ENCODE measurements around the gene CDC42BPA. TPM values are rescaled to one million over a fixed set of nuclear protein-coding genes. Genes with fewer than 3 reads are reported as not detected.

The CDC42BPA gene
- total RNA-seq, 1 experiment from 2014 or later, result 48.6 TPM

DNA sequence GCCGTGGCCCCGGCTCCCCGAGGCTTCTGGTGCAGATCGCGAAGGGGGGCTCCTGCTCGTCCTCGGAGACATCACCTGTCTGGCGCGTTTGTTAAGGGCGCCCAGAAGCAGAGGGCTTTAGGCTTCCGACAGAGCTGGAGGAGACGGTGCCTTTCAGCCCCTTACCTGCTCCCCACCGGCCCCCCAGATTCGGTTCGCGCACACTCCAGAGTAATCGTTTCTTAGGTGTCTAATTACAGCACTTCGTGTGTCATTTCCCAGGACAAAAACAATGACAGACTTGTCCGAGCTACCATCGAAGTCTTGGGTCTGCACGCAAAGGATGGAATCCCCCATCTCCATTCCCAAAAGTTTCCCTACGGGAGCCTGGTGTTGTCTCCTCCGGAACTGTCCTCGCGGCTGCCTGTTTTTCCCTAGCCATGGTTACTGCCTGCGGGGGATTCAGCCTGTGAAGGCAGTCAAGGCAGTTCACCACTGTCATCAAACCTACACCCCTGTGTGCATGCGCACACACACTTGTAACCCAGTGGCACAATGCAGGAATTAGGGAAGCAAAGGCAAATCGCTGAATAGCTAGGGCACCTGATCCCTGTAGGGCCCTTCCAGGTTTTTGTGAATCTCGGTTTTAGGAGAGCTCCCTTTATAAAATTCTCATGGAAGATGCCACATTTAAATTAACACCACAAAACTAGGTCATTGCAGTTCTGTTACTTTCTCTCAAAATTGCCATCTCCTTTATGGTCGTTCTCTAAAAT is 738 bp upstream of the CDC42BPA start:
- Mint-ChIP-seq H3K9me3 (ENCODE audit: low read depth, unreplicated experiment) (no peaks in the 10 kb centered on the region), H3K27ac (ENCODE audit: unreplicated experiment) (peak overlapping the region; percentile 97), H3K4me3 (ENCODE audit: low read depth, unreplicated experiment) (peak overlapping the region; percentile 91), H3K36me3 (ENCODE audit: insufficient read depth, unreplicated experiment) (peaks cover 54% of the 10 kb centered on the region), H3K4me1 (ENCODE audit: low read depth, unreplicated experiment) (peaks cover 59% of the 10 kb centered on the region), H3K27me3 (ENCODE audit: unreplicated experiment) (no peaks in the 10 kb centered on the region)
- TSS peak; percentile 67 for BruUV-seq (replicated peaks)
- CTCF ChIA-PET, result interaction anchor here (0.7 to 1.0 kb wide), 2 partner anchors 38 to 224 kb away, joined by 3 read pairs; no protein-coding TSS in a partner anchor
- intact Hi-C loops (cut with micrococcal nuclease; ENCODE audit: unreplicated experiment), result loop anchor here (10.0 kb wide), 1 partner anchor 184 kb away; no protein-coding TSS in a partner anchor
- TF ChIP-seq, protein P1, sequence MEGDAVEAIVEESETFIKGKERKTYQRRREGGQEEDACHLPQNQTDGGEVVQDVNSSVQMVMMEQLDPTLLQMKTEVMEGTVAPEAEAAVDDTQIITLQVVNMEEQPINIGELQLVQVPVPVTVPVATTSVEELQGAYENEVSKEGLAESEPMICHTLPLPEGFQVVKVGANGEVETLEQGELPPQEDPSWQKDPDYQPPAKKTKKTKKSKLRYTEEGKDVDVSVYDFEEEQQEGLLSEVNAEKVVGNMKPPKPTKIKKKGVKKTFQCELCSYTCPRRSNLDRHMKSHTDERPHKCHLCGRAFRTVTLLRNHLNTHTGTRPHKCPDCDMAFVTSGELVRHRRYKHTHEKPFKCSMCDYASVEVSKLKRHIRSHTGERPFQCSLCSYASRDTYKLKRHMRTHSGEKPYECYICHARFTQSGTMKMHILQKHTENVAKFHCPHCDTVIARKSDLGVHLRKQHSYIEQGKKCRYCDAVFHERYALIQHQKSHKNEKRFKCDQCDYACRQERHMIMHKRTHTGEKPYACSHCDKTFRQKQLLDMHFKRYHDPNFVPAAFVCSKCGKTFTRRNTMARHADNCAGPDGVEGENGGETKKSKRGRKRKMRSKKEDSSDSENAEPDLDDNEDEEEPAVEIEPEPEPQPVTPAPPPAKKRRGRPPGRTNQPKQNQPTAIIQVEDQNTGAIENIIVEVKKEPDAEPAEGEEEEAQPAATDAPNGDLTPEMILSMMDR (IDR thresholded peaks at IDR 0.05; ENCODE audit: unreplicated experiment), result no peak
- DNase-seq, result peak; percentile 61

DNA sequence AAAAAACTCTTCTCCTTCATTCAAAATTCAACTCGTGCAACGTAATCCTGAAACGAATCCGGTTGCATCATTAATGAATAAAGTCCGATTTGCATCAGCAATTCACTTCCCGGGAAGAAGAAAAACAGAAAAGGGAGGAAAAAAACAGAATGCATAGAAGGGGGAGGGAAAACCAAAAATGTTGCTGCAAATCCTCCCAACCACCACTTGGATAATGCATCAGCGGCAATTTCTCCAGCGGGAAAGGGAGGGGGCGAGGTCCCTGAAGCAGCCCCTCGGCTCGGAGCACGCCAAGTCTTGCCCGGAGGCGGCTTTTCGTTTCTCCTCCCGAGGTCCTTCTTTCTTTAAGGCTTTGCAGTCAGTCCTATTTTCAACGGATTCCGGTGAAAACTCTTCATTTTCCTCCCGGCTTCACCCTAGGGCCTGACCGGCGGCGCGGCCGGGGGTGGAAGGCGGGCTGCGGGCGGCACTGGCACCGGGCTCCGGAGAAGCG is 723 bp downstream of the CDC42BPA start:
- Mint-ChIP-seq H3K4me3 (ENCODE audit: low read depth, unreplicated experiment) (peak overlapping the region; percentile 91), H3K27me3 (ENCODE audit: unreplicated experiment) (no peaks in the 10 kb centered on the region), H3K4me1 (ENCODE audit: low read depth, unreplicated experiment) (peaks cover 53% of the 10 kb centered on the region), H3K9me3 (ENCODE audit: low read depth, unreplicated experiment) (no peaks in the 10 kb centered on the region), H3K27ac (ENCODE audit: unreplicated experiment) (peak overlapping the region; percentile 97), H3K36me3 (ENCODE audit: insufficient read depth, unreplicated experiment) (peaks cover 56% of the 10 kb centered on the region)
- intact Hi-C loops (cut with micrococcal nuclease; ENCODE audit: unreplicated experiment), result loop anchor here (2.0 to 10.0 kb wide), 3 partner anchors 53 to 183 kb away; no protein-coding TSS in a partner anchor
- no TSS peak for BruUV-seq (replicated peaks)
- DNase-seq, result peak; percentile 61
- CTCF ChIA-PET, result no interaction called here
- TF ChIP-seq, protein P1 (IDR thresholded peaks at IDR 0.05; ENCODE audit: unreplicated experiment), result peak; percentile 26

DNA sequence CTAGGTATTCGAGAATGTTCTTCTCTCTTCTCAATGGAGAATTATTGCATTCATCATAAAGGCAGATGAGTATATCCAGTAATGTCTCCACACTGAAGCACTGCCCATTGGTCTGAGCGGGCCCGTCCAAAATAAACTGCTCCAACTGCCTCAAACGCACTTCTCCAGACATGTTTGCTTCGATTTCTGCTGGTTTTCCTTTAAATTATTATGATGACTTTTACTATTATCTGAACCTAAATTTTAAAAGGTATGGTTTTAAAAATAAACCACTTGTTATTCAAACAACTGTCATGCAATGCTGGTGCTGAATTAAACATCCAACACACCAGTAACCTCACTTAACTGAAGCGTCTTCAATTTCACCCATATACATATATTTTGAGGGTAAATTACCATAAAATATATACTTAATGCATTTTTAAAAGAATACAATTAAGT is 1.3 kb downstream of the CDC42BPA start:
- Mint-ChIP-seq H3K27ac (ENCODE audit: unreplicated experiment) (peak overlapping the region; percentile 97), H3K9me3 (ENCODE audit: low read depth, unreplicated experiment) (no peaks in the 10 kb centered on the region), H3K36me3 (ENCODE audit: insufficient read depth, unreplicated experiment) (peaks cover 56% of the 10 kb centered on the region), H3K4me1 (ENCODE audit: low read depth, unreplicated experiment) (peaks cover 52% of the 10 kb centered on the region), H3K27me3 (ENCODE audit: unreplicated experiment) (no peaks in the 10 kb centered on the region), H3K4me3 (ENCODE audit: low read depth, unreplicated experiment) (peak overlapping the region; percentile 91)
- TF ChIP-seq, protein P1 (IDR thresholded peaks at IDR 0.05; ENCODE audit: unreplicated experiment), result no peak
- BruUV-seq (replicated peaks), result TSS peak; percentile 44
- intact Hi-C loops (cut with micrococcal nuclease; ENCODE audit: unreplicated experiment), result loop anchor here (2.0 to 10.0 kb wide), 3 partner anchors 54 to 182 kb away; no protein-coding TSS in a partner anchor
- CTCF ChIA-PET, result no interaction called here
- DNase-seq, result no peak

DNA sequence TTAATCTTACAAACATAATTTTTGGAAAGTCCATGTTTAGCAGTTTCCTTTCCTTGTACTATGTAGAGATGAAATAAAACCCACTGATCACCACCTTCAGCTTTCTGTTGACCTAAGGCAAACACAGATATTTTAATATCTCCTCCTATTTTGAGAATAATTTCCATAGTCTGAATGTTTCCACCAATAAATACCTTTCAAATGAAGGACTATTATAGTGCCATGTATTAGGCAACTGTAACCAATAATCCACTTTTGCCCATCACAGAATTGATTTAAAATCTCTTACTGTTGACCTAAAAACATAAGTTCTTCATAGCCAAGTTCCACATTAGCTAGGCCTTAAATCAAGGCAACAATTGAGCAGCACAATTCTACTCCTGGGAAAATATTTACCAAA is 1.8 kb downstream of the CDC42BPA start:
- CTCF ChIA-PET, result no interaction called here
- BruUV-seq (replicated peaks), result no TSS peak
- H3K4me3 Mint-ChIP-seq (ENCODE audit: low read depth, unreplicated experiment), result peak overlapping the region; percentile 91
- no peak for DNase-seq
- H3K4me1 Mint-ChIP-seq (ENCODE audit: low read depth, unreplicated experiment), result peaks cover 52% of the 10 kb centered on the region
- peak overlapping the region; percentile 97 for H3K27ac Mint-ChIP-seq (ENCODE audit: unreplicated experiment)
- no peaks in the 10 kb centered on the region for H3K9me3 Mint-ChIP-seq (ENCODE audit: low read depth, unreplicated experiment)
- intact Hi-C loops (cut with micrococcal nuclease; ENCODE audit: unreplicated experiment), result loop anchor here (2.0 to 10.0 kb wide), 3 partner anchors 54 to 182 kb away; no protein-coding TSS in a partner anchor
- peaks cover 56% of the 10 kb centered on the region for H3K36me3 Mint-ChIP-seq (ENCODE audit: insufficient read depth, unreplicated experiment)
- TF ChIP-seq, protein P1 (IDR thresholded peaks at IDR 0.05; ENCODE audit: unreplicated experiment), result no peak
- H3K27me3 Mint-ChIP-seq (ENCODE audit: unreplicated experiment), result no peaks in the 10 kb centered on the region

Measured in Calu3 (cell line).